KMS-11 (cell line): ENCODE results near the gene KIF26B.

Source experiments
- H2AFZ ChIP-seq: fragments of 200-600 bp; sonication (generic); 2 replicates; pipeline ENCODE4 v1.6.1; 2016; ENCODE audit warnings: antibody characterized with exemption, mixed run types, low read depth
- H3K27ac ChIP-seq: fragments of 200-600 bp; sonication (generic); 2 replicates; pipeline ENCODE4 v1.6.1; 2016; ENCODE audit warnings: mild to moderate bottlenecking, mixed run types
- H3K27me3 ChIP-seq: fragments of 200-600 bp; sonication (generic); 2 replicates; pipeline ENCODE4 v1.6.1; 2017; ENCODE audit warnings: mild to moderate bottlenecking, low read depth, mixed run types, moderate library complexity; ENCODE audit not compliant: insufficient read depth
- H3K36me3 ChIP-seq: fragments of 200-600 bp; sonication (generic); 2 replicates; pipeline ENCODE4 v1.6.1; 2017; ENCODE audit warnings: mild to moderate bottlenecking, mixed run types; ENCODE audit not compliant: insufficient read depth
- H3K4me1 ChIP-seq: fragments of 200-600 bp; sonication (generic); 2 replicates; pipeline ENCODE4 v1.6.1; 2016; ENCODE audit warnings: mild to moderate bottlenecking, low read depth, mixed run types; ENCODE audit not compliant: poor library complexity, severe bottlenecking
- H3K4me2 ChIP-seq: fragments of 200-600 bp; sonication (generic); 2 replicates; pipeline ENCODE4 v1.7.0; 2016; ENCODE audit warnings: mild to moderate bottlenecking, mixed run types
- H3K4me3 ChIP-seq: fragments of 200-600 bp; sonication (generic); IDR thresholded peaks from 2 replicates; pipeline ENCODE4 v1.6.1; 2017; ENCODE audit warnings: low read depth, low read length, mixed read lengths; ENCODE audit not compliant: insufficient read depth
- H3K79me2 ChIP-seq: fragments of 200-600 bp; sonication (generic); 2 replicates; pipeline ENCODE4 v1.6.1; 2016; ENCODE audit warnings: low read depth, mixed run types; ENCODE audit not compliant: insufficient read depth
- H3K9ac ChIP-seq: fragments of 200-600 bp; sonication (generic); 2 replicates; pipeline ENCODE4 v1.6.1; 2016; ENCODE audit warnings: mild to moderate bottlenecking, mixed run types
- H4K20me1 ChIP-seq: fragments of 200-600 bp; sonication (generic); 2 replicates; pipeline ENCODE4 v1.6.1; 2016; ENCODE audit warnings: mild to moderate bottlenecking, mixed run types; ENCODE audit not compliant: insufficient read depth
- CTCF ChIP-seq: fragments of 200-600 bp; sonication (generic); conservative IDR thresholded peaks from 2 replicates; pipeline ENCODE4 v1.6.1; 2017; ENCODE audit warnings: low read depth, mild to moderate bottlenecking, antibody characterized with exemption, low read length, moderate library complexity, mixed read lengths

Gene KIF26B

GRCh38 chr1:245542365-245542764, 387.6 kb downstream of the KIF26B start:
- H4K20me1 ChIP-seq: no peaks in the 10 kb centered on the region
- TF ChIP-seq CTCF: no peak

GRCh38 chr1:245544236-245544635, 389.5 kb downstream of the KIF26B start:
- Histone ChIP-seq H3K27me3 (no peaks in the 10 kb centered on the region), H3K4me3 (no peak overlapping the region), H3K4me1 (no peaks in the 10 kb centered on the region), H4K20me1 (no peaks in the 10 kb centered on the region), H3K79me2 (no peaks in the 10 kb centered on the region), H3K36me3 (no peaks in the 10 kb centered on the region), H3K4me2 (no peak overlapping the region), H3K27ac (no peak overlapping the region), H2AFZ (no peak overlapping the region), H3K9ac (no peak overlapping the region)
- no peak for TF ChIP-seq CTCF

More at GRCh38 chr1:245542365-245542764, 387.6 kb downstream of the KIF26B start:
- Histone ChIP-seq H3K9ac (no peak overlapping the region), H3K27ac (no peak overlapping the region), H3K4me1 (no peaks in the 10 kb centered on the region), H3K79me2 (no peaks in the 10 kb centered on the region), H3K4me2 (no peak overlapping the region), H2AFZ (no peak overlapping the region), H3K4me3 (no peak overlapping the region), H3K27me3 (no peaks in the 10 kb centered on the region), H3K36me3 (no peaks in the 10 kb centered on the region)

GRCh38 chr1:245546875-245547274, 392.1 kb downstream of the KIF26B start:
- Histone ChIP-seq H4K20me1 (no peaks in the 10 kb centered on the region), H3K79me2 (no peaks in the 10 kb centered on the region), H3K27me3 (no peaks in the 10 kb centered on the region), H2AFZ (no peak overlapping the region), H3K27ac (no peak overlapping the region), H3K4me1 (no peaks in the 10 kb centered on the region), H3K4me3 (no peak overlapping the region), H3K9ac (no peak overlapping the region), H3K4me2 (no peak overlapping the region), H3K36me3 (no peaks in the 10 kb centered on the region)
- TF ChIP-seq CTCF: no peak

GRCh38 chr1:245549996-245550719, 395.4 kb downstream of the KIF26B start:
- no peaks in the 10 kb centered on the region for H4K20me1 ChIP-seq
- H3K9ac ChIP-seq: no peak overlapping the region
- H3K27ac ChIP-seq: no peak overlapping the region
- H3K4me2 ChIP-seq: no peak overlapping the region
- H2AFZ ChIP-seq: no peak overlapping the region
- H3K4me3 ChIP-seq: no peak overlapping the region
- TF ChIP-seq CTCF: no peak
- no peaks in the 10 kb centered on the region for H3K36me3 ChIP-seq
- H3K27me3 ChIP-seq: no peaks in the 10 kb centered on the region
- no peaks in the 10 kb centered on the region for H3K4me1 ChIP-seq
- H3K79me2 ChIP-seq: no peaks in the 10 kb centered on the region
